Gastrocnemius medialis (tissue), 4 donors: ENCODE results near the gene GLT8D1.

Experiments used
- POLR2A ChIP-seq, 2 donors: fragments of 450-650 bp; IDR thresholded peaks; one replicate each; pipeline ENCODE4 v1.6.1; 2017; ENCODE audit warnings: antibody characterized with exemption in 2 of 2, mild to moderate bottlenecking in 2 of 2, moderate library complexity in 2 of 2
- TF ChIP-seq, protein P1 (sequence below), 5 experiments: fragments of 450-650 bp in 3 of 5; fragments of 200-600 bp in 2 of 5; sonication (generic) in 2 of 5; IDR thresholded peaks in 4 of 5; conservative IDR thresholded peaks in 1 of 5; 1 replicate in 4 of 5; 2 replicates in 1 of 5; pipeline ENCODE4 v1.5.1; 2016 to 2019; ENCODE audit warnings: antibody characterized with exemption in 5 of 5, mild to moderate bottlenecking in 3 of 5, moderate library complexity in 3 of 5

DNA sequence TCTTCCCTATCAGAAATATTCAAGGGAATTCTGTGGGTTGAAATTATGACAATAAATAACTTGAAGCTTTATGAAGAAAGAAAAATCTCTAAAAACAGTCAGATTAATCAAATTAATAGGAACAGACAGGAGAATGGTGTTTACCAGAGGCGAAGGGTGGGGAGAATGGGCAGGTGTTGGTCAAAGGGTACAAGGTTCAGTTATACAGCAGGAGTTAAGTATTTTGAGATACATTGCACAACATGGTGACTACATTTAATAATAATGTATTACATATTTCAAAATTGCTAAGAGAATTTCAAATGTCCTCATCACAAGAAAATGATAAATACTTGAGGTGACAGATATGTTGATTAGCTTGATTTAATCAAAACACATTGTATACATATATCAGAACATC is 18.9 kb upstream of the GLT8D1 start:
- TF ChIP-seq, protein P1, sequence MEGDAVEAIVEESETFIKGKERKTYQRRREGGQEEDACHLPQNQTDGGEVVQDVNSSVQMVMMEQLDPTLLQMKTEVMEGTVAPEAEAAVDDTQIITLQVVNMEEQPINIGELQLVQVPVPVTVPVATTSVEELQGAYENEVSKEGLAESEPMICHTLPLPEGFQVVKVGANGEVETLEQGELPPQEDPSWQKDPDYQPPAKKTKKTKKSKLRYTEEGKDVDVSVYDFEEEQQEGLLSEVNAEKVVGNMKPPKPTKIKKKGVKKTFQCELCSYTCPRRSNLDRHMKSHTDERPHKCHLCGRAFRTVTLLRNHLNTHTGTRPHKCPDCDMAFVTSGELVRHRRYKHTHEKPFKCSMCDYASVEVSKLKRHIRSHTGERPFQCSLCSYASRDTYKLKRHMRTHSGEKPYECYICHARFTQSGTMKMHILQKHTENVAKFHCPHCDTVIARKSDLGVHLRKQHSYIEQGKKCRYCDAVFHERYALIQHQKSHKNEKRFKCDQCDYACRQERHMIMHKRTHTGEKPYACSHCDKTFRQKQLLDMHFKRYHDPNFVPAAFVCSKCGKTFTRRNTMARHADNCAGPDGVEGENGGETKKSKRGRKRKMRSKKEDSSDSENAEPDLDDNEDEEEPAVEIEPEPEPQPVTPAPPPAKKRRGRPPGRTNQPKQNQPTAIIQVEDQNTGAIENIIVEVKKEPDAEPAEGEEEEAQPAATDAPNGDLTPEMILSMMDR (IDR thresholded peaks at IDR 0.05 in 4 of 5, conservative IDR thresholded peaks at IDR 0.05 in 1 of 5): no peak
- no peak for TF ChIP-seq POLR2A (IDR thresholded peaks at IDR 0.05)
